ENCODE results near the gene SLC29A1. TPM values are rescaled to one million over a fixed set of nuclear protein-coding genes. Genes with fewer than 3 reads are reported as not detected.
"Not testable (repeated sequence)": the region's sequence is repeated elsewhere in the genome, so short reads cannot be mapped to it uniquely, and the experiment has no call there.

SLC29A1 gene
- total RNA-seq, 1 donor from 2014 or later = 170 TPM

DNA sequence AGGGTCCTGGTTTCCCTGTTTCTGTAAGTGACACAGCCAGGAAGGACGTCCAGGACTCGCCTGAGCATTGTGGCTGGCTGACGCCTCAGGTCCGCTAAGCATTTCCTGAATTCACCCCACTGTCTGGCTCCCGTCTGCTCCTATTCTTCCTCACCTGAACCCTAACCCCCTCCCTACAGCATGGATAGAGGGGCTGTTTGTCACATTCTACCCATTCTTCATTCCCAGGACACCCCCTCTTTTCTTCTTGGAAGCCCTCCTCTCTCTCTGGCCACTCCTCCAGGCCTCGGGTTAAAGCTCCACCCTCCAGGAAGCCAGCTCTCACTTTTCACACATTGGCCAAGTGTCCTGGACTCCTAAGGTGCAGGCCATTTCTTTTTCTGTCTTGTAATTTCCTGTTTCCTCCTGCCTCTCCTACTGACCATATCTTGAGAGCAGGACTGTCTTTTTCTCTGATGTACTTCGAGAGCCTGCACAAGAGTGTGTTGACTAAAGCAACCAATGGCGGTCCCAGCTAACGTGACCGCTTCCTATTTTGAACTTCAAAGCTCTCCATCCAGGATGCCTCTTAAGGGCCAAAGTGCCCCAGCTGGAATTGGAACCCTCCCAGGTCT lies 30.9 kb upstream of the SLC29A1 start:
- no peak for DNase-seq (ENCODE audit: missing footprints)
- intact Hi-C loops (cut with DNase I) = no loop called here
- peak; percentile 39 for ATAC-seq

DNA sequence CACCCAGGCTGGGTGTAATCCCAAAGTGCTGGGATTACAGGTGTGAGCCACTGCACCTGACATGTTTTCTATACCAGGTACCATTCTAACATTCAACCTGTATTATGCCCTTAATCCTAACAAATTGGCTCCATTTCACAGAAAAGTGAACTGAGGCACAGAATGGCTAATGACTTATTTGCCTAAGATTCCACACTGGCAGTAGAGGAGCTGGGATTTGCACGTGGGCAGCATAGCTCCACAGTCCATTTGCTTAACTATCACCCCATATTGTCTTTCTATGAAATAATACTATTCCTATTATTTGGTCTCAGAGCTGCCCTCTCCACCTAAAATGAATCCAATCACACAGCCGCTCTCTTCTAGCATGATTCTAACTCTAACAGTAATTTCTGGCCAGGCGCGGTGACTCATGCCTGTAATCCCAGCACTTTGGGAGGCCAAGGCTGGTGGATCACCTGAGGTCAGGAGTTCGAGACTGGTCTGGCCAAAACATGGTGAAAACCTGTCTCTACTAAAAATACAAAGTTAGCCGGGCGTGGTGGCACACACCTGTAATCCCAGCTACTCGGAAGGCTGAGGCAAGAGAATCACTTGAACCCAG lies 30.0 kb upstream of the SLC29A1 start:
- no peak for ATAC-seq
- intact Hi-C loops (cut with DNase I) = no loop called here
- DNase-seq (ENCODE audit: missing footprints) = no peak

DNA sequence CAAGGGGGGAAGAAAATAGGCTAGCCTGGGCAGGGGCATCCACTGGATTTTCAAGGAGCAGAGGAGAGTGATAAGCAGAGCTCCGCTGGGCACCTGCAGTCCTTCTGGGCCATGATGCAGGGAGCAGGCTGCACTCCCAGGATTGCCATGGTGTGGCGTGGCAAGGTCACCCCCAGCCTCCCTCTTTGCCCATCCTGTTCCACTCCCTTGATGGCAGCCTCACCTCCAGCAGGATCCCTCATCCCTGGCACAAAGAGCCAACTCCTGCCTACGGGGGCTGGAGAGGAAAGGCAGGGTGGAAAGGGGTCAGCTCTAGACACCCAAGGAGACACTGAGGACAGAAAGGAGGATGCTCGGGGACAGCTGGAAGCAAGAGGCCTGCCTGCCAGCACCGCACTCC lies 29.1 kb upstream of the SLC29A1 start:
- intact Hi-C loops (cut with DNase I) = no loop called here
- no peak for ATAC-seq
- no peak for DNase-seq (ENCODE audit: missing footprints)

DNA sequence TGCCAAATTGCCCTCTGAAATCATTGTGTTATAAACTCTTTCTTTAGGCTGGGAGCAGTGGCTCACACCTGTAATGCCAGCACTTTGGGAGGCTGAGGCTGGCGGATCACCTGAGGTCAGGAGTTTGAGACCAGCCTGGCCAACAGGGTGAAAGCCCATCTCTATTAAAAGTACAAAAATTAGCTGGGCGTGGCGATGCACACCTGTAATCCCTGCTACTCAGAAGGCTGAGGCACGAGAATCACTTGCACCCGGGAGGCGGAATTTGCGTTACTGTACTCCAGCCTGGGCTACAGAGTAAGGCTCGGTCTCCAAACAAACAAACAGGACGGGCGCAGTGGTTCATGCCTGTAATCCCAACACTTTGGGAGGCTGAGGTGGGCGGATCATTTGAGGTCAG lies 27.0 kb upstream of the SLC29A1 start:
- intact Hi-C loops (cut with DNase I); DNase-seq (ENCODE audit: missing footprints); ATAC-seq: not testable (repeated sequence)

DNA sequence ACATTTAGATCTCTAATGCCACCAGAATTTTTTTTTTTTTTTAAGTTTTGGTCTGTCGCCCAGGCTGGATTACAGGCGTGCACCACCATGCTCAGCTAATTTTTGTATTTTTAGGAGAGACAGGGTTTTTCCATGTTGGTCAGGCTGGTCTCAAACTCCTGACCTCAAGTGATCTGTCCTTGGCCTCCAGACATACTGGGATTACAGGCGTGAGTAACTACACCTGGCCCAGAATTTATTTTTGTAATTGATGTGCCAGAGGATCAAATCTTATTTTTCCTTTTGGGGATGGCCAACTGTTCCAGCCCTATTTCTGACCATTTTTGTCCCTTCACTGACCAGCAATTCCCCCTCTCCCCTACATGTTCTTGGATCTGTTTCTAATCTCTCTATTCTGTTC lies 24.7 kb upstream of the SLC29A1 start:
- DNase-seq (ENCODE audit: missing footprints) (no peak), ATAC-seq (no peak)
- intact Hi-C loops (cut with DNase I) = no loop called here

DNA sequence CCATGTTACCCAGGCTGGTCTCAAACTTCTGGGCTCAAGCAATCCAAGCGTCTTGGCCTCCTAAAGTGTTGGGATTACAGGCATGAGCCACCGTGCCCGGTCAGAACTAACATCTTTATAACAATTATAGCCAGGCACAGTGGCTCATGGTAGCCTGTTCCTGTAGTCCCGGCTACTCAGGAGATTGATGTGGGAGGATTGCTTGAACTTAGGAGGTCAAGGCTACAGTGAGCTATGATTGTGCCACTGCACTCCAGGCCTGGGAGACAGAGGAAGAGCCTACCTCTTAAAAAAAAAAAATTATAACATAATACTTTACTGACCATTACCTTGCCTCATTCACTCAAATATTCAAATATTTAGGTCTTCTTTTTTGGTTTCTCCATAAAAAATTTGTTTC lies 23.5 kb upstream of the SLC29A1 start:
- DNase-seq (ENCODE audit: missing footprints) (no peak), ATAC-seq (no peak)
- intact Hi-C loops (cut with DNase I) = no loop called here

DNA sequence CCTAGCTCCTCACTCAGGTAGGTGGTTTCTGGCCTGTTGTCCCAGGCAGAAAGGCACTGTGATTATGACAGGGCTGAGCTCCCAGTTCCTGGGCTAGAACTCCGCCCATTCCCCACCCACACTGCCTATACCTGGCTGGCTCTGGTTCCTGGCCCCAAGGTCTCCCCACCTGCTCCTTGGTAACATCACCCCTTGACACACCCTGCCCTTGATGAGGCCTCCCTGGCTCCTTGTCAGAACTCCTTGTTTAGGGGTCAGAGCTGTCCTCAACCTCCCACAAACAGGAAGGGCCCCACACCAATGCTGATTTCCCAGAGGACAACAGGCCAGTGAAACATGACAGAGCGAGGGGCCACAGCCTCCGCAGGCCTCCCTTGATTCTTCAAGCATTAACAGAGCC lies 22.2 kb upstream of the SLC29A1 start:
- no peak for ATAC-seq
- intact Hi-C loops (cut with DNase I) = no loop called here
- no peak for DNase-seq (ENCODE audit: missing footprints)

DNA sequence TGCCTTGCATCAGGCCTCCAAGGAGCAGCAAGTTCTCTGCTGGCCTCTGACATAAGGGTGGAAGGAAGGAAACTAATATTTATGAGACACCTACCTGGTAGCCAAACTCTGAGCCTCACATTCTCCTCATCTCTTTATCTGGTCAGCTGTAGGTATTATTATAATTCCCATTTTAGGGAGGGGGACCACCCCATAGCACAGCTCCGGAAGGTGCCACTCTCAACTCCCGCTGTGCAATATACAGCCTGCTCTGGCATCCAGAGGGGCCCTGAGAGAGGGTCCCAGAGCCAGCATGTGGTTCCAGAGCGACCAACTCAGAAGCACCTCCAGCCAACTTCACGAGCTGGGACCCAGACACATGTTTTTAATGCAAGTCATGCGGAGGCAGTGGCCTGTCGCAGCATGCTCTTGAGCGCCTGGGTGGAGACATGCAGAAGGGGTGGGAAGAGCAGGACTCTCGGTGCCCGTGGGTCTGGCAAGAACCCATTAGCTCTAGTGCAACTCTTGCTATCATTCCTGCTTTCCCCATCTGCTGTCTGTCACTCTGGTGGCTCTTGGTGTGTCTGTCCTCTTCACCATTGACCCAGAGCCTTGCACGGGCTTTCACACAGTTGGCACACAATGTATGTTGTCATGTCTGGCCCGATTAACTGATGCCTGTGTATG lies 21.6 kb upstream of the SLC29A1 start:
- intact Hi-C loops (cut with DNase I) = no loop called here
- no peak for DNase-seq (ENCODE audit: missing footprints)
- ATAC-seq = no peak

DNA sequence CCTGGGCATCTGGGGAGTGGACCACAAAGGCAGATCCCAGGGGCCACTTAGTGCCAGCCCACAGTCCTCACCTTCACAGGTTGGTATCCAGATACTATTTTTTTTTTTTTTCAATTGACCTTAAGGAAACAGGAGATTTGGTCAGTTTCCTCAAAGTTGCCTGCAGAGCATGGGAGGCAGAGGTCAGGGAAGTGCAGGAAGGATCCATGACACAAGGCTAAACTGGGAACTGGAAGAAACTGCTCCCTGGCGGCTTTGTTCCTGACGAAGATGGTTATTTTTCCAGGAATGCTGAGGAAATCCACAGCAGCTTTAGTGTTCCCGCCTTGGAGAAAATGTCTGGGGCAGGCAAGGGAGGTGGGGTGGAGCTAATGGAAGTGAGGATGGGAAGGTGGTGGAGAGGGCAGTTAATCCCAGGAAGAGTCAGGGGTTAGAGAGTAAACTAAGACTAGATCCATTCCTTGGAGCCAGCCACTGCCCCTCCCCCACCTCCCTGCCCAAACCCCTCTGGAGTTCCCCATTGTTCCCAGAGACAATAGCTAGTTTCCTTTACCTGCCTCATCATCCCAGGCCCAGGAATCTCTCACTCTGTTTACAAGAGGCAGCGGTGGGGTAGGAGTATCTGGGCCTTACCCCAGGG lies 20.9 kb upstream of the SLC29A1 start:
- intact Hi-C loops (cut with DNase I) = no loop called here
- no peak for DNase-seq (ENCODE audit: missing footprints)
- ATAC-seq = no peak

- DNase-seq (ENCODE audit: missing footprints) = no peak
- intact Hi-C loops (cut with DNase I) = no loop called here
- ATAC-seq = no peak
These were observed 20.2 kb upstream of the SLC29A1 start for GRCh38 chr6:44202972-44203750.

- ATAC-seq = no peak
- intact Hi-C loops (cut with DNase I) = no loop called here
- no peak for DNase-seq (ENCODE audit: missing footprints)
These were observed 19.4 kb upstream of the SLC29A1 start for GRCh38 chr6:44203955-44204354.

DNA sequence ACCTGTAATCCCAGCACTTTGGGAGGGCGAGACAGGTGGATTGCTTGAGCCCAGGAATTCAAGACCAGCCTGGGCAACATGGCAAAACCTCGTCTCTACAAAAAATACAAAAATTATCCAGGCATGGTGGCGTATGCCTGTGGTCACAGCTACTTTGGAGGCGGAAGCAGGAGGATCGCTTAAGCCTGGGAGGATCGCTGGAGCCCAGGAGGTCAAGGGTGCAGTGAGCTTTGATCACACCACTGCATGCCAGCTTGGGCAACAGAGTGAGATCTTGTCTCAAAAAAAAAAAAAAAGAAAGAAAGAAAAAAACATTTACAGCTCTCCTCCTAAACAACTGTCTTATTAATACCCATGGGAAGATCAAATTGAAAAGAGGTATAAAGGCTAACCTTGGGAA lies 15.4 kb upstream of the SLC29A1 start:
- ATAC-seq (no peak), DNase-seq (ENCODE audit: missing footprints) (no peak)
- intact Hi-C loops (cut with DNase I) = no loop called here

DNA sequence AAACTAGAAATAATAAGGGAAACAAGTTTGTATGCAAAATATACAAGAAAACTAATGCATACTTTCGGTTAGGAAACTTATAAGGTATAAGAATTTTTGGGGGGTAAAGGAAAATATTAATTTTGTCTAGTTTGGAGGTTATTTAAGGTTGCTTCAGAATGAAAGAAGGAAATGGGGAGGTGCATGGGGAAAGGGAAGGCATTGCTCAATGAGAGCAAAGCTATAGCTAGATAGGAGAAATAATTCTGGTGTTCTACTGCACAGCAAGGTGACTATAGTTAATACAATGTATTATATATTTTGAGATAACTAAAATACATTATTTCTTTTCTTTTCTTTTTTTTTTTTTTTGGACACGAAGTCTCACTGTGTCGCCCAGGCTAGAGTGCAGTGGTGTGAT lies 12.1 kb upstream of the SLC29A1 start:
- intact Hi-C loops (cut with DNase I) = no loop called here
- ATAC-seq = no peak
- no peak for DNase-seq (ENCODE audit: missing footprints)

- DNase-seq (ENCODE audit: missing footprints) (no peak), ATAC-seq (no peak)
- intact Hi-C loops (cut with DNase I) = no loop called here
These were observed 9.1 kb upstream of the SLC29A1 start for GRCh38 chr6:44214307-44214706.

- ATAC-seq = peak; percentile 3
- intact Hi-C loops (cut with DNase I) = no loop called here
- peak; percentile 66 for DNase-seq (ENCODE audit: missing footprints)
These were observed 6.6 kb upstream of the SLC29A1 start, which contains the start of gene MYMX for GRCh38 chr6:44216677-44217331. MYMX (plus strand) TSS chr6:44216926; CDS start chr6:44217472, 546 bp downstream.

- intact Hi-C loops (cut with DNase I) = no loop called here
- DNase-seq (ENCODE audit: missing footprints) (peak; percentile 85), ATAC-seq (peak; percentile 17)
These were observed 5.9 kb upstream of the SLC29A1 start for GRCh38 chr6:44217332-44218143.

GRCh38 chr6:44219053-44219814 lies 4.2 kb upstream of the SLC29A1 start:
- intact Hi-C loops (cut with DNase I) = no loop called here
- ATAC-seq (peak; percentile 75), DNase-seq (ENCODE audit: missing footprints) (peak; percentile 93)
